Naive B cell (primary cell): ENCODE measurements around the gene CAMSAP1. TPM values are rescaled to one million over a fixed set of nuclear protein-coding genes. Genes with fewer than 3 reads are reported as not detected.
"Not testable (repeated sequence)": the region's sequence is repeated elsewhere in the genome, so short reads cannot be mapped to it uniquely, and the experiment has no call there.

Experiments
- ATAC-seq, 2 donors: fragments of 150-1000 bp; cut with Tn5 transposase; 2 replicates each; pipeline ENCODE4 v1.10.0; 2021; ENCODE audit warnings: low read depth in 2 of 2, mild to moderate bottlenecking in 2 of 2, moderate library complexity in 2 of 2
- DNase-seq: peaks from one replicate; pipeline ENCODE4 v3.0.0; 2022
- H3K27ac Mint-ChIP-seq, 6 donors: one replicate each; pipeline ENCODE4 v1.8.0; 2020 to 2022; ENCODE audit warnings: mild to moderate bottlenecking in 6 of 6, mixed read lengths in 6 of 6, moderate library complexity in 5 of 6, inconsistent platforms in 2 of 6
- H3K27me3 Mint-ChIP-seq, 3 donors: one replicate each; pipeline ENCODE4 v1.8.0; 2021 to 2022; ENCODE audit warnings: mixed read lengths in 3 of 3, mild to moderate bottlenecking in 1 of 3
- H3K36me3 Mint-ChIP-seq, 2 donors: one replicate each; pipeline ENCODE4 v1.8.0; 2020 to 2022; ENCODE audit warnings: mixed read lengths in 2 of 2, inconsistent platforms in 1 of 2, mild to moderate bottlenecking in 1 of 2
- H3K4me1 Mint-ChIP-seq, 3 donors: one replicate each; pipeline ENCODE4 v1.8.0; 2020 to 2022; ENCODE audit warnings: mixed read lengths in 3 of 3, inconsistent platforms in 1 of 3, mild to moderate bottlenecking in 1 of 3, moderate library complexity in 1 of 3
- H3K4me3 Mint-ChIP-seq, 8 donors: one replicate each; pipeline ENCODE4 v1.8.0; 2020 to 2022; ENCODE audit warnings: mild to moderate bottlenecking in 8 of 8, mixed read lengths in 8 of 8, moderate library complexity in 8 of 8, inconsistent platforms in 2 of 8
- H3K9me3 Mint-ChIP-seq, 7 donors: one replicate each; pipeline ENCODE4 v1.8.0; 2020 to 2022; ENCODE audit warnings: mixed read lengths in 7 of 7, mild to moderate bottlenecking in 5 of 7, inconsistent platforms in 2 of 7, moderate library complexity in 1 of 7
- polyA plus RNA-seq, 6 donors: library from polyadenylated mRNA; unstranded; fragments of 300-500 nt; fragmentation: Illumina TruSeq; gene quantifications; one replicate each; pipeline ENCODE4 v1.2.3, GENCODE V29; 2021; ENCODE audit warnings: low read depth in 6 of 6

Gene CAMSAP1
- polyA plus RNA-seq, 6 donors from 2014 or later = 0.95 to 3.5 (median 2.0) TPM; not detected in 1

DNA sequence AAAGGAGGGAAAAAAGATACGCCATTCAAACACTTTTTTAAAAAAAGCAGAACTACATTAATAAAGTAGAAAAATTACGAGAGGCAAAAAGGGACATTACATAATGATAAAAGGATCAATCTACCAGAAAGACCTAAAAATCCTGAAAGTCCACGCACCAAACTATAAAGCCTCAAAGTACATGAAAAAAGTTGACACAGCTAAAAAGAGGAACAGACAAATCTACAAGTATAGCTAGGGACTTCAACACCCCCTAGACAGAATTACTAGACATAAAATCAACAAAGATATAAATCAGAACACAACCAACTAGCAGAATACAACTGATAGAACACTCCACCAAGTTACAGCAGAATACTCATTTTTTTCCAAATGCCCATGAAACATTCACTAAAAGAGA, 11.1 kb downstream of the CAMSAP1 start:
- no peak overlapping the region for H3K4me3 Mint-ChIP-seq
- no peaks in the 10 kb centered on the region for H3K27me3 Mint-ChIP-seq
- peaks cover 50 to 67% (median 58%) of the 10 kb centered on the region in 3 donors for H3K4me1 Mint-ChIP-seq
- no peaks in the 10 kb centered on the region for H3K36me3 Mint-ChIP-seq
- ATAC-seq (peak; percentile 30 to 43), DNase-seq (no peak)
- H3K9me3 Mint-ChIP-seq = peaks cover 0 to 1% (median 0%) of the 10 kb centered on the region in 7 donors
- peak overlapping the region in 2 of 6 donors; percentile 8 to 75 for H3K27ac Mint-ChIP-seq

DNA sequence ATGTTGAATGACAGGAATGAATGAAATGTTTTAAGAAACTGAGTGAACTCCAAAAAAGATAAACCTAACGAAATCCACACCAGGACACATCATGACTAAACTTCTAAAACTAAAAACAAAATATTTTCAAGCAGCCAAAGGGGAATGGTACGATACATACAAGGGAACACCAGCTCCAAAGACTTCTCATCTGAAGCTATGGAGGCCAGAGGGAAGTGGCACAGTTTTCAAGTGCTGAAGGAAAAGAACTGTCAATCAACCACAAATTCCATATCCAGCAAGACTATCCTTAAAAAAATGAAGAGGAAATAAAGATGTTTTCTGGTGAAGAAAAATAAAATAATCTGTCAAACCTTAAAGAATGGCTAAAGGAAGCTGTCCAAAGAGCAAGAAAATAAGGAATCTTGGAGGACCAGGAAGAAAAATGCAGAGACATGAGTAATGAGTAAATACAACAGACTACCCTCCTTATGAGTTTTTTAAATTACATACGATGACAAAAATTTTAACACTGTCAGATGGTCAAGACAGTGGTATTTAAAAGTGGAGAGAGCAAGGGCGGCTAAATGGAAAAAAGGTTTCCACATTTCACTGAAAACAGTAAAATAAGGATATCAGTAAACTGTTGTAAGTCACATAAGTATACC, 12.0 kb downstream of the CAMSAP1 start:
- DNase-seq (no peak), ATAC-seq (no peak)
- H3K4me3 Mint-ChIP-seq = no peak overlapping the region
- peaks cover 47 to 69% (median 59%) of the 10 kb centered on the region in 3 donors for H3K4me1 Mint-ChIP-seq
- H3K27ac Mint-ChIP-seq = peak overlapping the region in 2 of 6 donors; percentile 59 to 68
- H3K36me3 Mint-ChIP-seq = no peaks in the 10 kb centered on the region
- H3K27me3 Mint-ChIP-seq = no peaks in the 10 kb centered on the region
- H3K9me3 Mint-ChIP-seq = peaks cover 0 to 1% (median 0%) of the 10 kb centered on the region in 7 donors

DNA sequence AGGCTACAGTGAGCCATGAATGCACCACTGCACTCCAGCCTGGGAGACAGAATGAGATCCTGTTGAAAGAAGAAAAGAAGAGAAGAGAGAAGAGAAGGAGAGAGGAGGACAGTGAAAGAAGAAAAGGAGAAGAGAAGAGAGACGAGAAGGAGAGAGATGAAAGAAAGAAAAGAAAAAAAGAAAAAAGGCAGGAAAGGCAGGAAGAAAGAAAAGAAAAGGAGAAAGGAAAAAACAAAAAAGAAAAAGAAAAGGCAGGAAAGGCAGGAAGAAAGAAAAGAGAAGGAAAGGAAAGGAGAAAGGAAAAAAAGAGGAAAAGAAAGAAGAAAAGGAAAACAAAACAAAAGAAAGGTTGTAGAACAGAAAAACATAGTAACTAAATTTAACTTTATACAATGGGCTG, 14.2 kb downstream of the CAMSAP1 start:
- no peaks in the 10 kb centered on the region for H3K36me3 Mint-ChIP-seq
- no peaks in the 10 kb centered on the region for H3K27me3 Mint-ChIP-seq
- ATAC-seq (no peak), DNase-seq (no peak)
- peaks cover 37 to 61% (median 54%) of the 10 kb centered on the region in 3 donors for H3K4me1 Mint-ChIP-seq
- H3K9me3 Mint-ChIP-seq = no peaks in the 10 kb centered on the region
- peak overlapping the region in 3 of 6 donors; percentile 63 to 85 (median 83) for H3K27ac Mint-ChIP-seq
- peak overlapping the region in 1 of 8 donors; percentile 65 for H3K4me3 Mint-ChIP-seq

GRCh38 chr9:135892327-135892726, 15.0 kb downstream of the CAMSAP1 start:
- DNase-seq, H3K9me3 Mint-ChIP-seq, H3K27me3 Mint-ChIP-seq, H3K27ac Mint-ChIP-seq, ATAC-seq, H3K4me3 Mint-ChIP-seq, H3K36me3 Mint-ChIP-seq: not testable (repeated sequence)
- peaks cover 42 to 69% (median 62%) of the 10 kb centered on the region in 3 donors for H3K4me1 Mint-ChIP-seq

GRCh38 chr9:135891027-135891631, 16.2 kb downstream of the CAMSAP1 start:
- no peaks in the 10 kb centered on the region for H3K9me3 Mint-ChIP-seq
- H3K27ac Mint-ChIP-seq = peak overlapping the region in 2 of 6 donors; percentile 28 to 47
- ATAC-seq = no peak
- peaks cover 48 to 74% (median 67%) of the 10 kb centered on the region in 3 donors for H3K4me1 Mint-ChIP-seq
- DNase-seq = no peak
- H3K36me3 Mint-ChIP-seq = no peaks in the 10 kb centered on the region
- H3K4me3 Mint-ChIP-seq = peak overlapping the region in 1 of 8 donors; percentile 40
- H3K27me3 Mint-ChIP-seq = no peaks in the 10 kb centered on the region

DNA sequence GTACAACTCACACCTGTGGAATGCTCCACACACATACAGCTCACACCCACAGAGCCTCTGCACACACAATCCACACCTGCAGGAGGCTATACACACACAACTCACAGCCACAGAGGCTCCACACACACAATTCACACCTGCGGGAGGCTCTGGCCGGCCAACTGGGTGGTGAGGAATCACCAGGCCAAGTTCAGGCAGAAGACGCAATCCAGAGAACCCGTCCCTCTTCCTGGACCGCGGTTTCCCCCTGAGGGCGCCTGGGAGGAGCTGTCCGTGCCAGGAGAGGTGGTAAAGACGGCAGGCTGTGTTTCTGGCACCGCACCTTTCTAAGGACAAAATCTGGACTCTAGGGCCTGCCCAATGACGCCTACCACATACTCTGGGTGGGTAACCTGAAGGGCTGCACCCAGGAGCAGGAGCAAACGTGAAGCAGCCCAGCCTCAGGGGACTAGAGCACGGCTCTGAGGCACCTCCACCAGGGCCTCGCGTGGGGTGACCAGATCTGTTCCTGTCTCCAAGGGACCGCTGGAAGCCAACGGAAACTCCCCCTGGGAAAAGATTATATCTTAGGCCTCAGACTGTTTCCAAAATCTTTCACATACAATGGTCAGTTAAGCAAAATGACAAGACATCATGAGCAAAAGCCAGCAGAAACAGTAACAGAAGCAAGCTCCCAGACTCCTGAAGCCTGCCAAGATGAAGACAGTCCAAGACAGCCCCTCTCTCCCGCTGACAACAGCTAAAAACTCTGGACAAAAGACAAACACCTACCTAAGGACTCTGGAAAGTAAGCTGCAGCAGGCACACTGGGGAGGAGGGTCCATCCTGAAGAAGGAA, 16.9 kb downstream of the CAMSAP1 start:
- no peaks in the 10 kb centered on the region for H3K9me3 Mint-ChIP-seq
- no peak for DNase-seq
- no peak overlapping the region for H3K27ac Mint-ChIP-seq
- no peak for ATAC-seq
- no peaks in the 10 kb centered on the region for H3K36me3 Mint-ChIP-seq
- H3K4me3 Mint-ChIP-seq = no peak overlapping the region
- peaks cover 47 to 73% (median 66%) of the 10 kb centered on the region in 3 donors for H3K4me1 Mint-ChIP-seq
- H3K27me3 Mint-ChIP-seq = no peaks in the 10 kb centered on the region

DNA sequence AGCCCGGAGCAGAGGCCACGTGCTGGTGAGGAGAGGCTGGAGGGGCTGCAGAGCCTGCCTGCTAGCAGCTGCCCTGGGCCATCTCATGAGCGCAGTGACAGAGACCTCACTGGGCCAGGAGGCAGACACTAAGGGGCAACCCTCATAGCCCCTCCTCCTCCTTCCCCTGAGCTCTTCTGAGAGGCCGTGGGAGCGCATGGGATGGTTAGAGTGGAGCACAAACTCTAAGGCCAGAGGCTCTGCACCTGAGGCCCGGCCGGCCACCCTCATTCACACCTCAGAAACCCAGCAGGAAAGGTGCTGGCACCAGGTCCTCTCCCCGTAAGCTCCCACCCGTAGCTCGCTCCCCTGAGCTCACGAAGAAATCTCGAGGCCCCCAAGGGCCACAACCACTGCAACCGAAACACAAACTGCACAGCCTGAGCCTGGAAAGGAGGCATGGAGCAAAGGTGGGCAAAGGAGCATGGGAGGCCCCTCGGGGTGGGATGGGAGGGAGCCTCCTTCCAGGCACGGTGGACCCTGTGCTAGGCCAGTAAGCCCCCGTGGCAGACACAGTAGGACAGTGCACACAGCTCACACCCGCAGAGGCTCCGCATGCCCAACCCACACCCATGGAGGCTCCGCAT, 17.7 kb downstream of the CAMSAP1 start:
- H3K27me3 Mint-ChIP-seq = no peaks in the 10 kb centered on the region
- H3K9me3 Mint-ChIP-seq = no peaks in the 10 kb centered on the region
- peaks cover 45 to 71% (median 67%) of the 10 kb centered on the region in 3 donors for H3K4me1 Mint-ChIP-seq
- peak overlapping the region in 2 of 6 donors; percentile 15 to 38 for H3K27ac Mint-ChIP-seq
- ATAC-seq = no peak
- H3K4me3 Mint-ChIP-seq = no peak overlapping the region
- H3K36me3 Mint-ChIP-seq = no peaks in the 10 kb centered on the region
- DNase-seq = no peak

DNA sequence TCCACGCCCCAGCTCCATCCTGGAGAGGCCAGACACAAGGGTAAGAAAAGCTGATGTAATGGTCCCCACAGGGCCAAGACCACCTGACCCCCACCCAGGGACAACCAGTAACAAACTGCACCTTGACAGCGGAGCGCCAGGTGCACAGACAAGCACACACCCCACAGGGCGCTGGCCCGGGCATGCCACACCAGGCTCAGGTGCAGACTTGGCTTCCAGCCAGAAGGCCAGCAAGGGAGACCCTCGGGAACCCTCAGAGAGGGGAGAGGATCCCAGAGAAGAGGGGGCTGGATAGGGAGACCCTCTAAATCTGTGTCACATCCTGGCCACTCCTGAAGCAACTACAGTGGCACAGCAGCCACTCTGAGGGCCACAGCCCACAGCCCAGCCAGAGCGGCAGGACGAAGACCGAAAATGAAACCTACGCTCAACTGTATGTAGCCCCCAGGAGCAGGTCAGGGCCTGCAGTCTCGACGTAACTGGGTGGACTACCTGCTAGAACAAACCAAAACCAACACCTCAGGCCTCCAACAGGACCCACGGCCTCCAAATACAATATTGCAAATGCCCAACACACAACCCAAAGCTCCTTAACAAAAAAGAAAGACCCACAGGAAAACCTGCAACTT, 18.5 kb downstream of the CAMSAP1 start:
- H3K4me3 Mint-ChIP-seq = peak overlapping the region in 2 of 8 donors; percentile 13 to 29
- H3K27me3 Mint-ChIP-seq = no peaks in the 10 kb centered on the region
- H3K4me1 Mint-ChIP-seq = peaks cover 51 to 74% (median 74%) of the 10 kb centered on the region in 3 donors
- no peaks in the 10 kb centered on the region for H3K9me3 Mint-ChIP-seq
- no peak for DNase-seq
- H3K36me3 Mint-ChIP-seq = no peaks in the 10 kb centered on the region
- peak overlapping the region in 1 of 6 donors; percentile 19 for H3K27ac Mint-ChIP-seq
- no peak for ATAC-seq

DNA sequence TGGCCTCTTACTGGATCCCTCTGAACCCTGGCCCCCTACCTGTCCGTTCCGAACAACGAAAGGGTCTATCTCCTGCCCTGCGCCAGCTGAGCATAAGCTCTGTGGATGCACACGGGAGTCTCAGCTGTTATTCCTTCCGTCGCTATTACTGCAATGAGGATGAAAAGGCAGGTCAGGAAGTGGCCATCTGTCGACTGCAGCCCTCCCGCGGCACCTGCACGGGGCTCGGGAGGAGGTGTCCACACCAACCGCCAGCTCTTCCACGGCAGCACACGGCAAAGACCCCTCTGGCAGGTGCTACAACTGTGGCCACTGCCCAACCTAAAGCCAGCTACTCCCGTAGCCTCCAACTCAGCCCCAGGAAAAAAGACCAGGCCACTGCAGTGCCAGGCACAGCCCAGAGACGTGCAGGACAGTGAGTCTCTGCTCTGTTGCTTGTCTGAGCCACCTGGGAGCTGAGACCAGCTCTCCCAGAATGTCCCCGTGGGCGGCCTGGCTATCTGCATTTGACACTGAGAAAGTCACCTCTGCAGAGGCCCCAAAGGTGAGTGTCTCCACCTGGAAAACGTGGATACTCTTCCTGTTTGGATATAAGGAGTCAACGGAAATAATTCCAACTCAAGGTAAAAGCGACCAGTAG, 19.1 kb downstream of the CAMSAP1 start:
- Mint-ChIP-seq H3K27me3 (no peaks in the 10 kb centered on the region), H3K4me1 (peaks cover 52 to 75% (median 74%) of the 10 kb centered on the region in 3 donors), H3K4me3 (peak overlapping the region in 7 of 8 donors; percentile 68 to 93 (median 86)), H3K36me3 (no peaks in the 10 kb centered on the region), H3K27ac (peak overlapping the region in 3 of 6 donors; percentile 19 to 91 (median 75)), H3K9me3 (no peaks in the 10 kb centered on the region)
- DNase-seq = no peak
- no peak for ATAC-seq

- peak overlapping the region; percentile 53 to 94 (median 90) for H3K27ac Mint-ChIP-seq
- ATAC-seq = peak; percentile 96 to 98
- peak; percentile 59 for DNase-seq
- H3K9me3 Mint-ChIP-seq = no peaks in the 10 kb centered on the region
- H3K4me3 Mint-ChIP-seq = peak overlapping the region; percentile 54 to 93 (median 88)
- no peaks in the 10 kb centered on the region for H3K27me3 Mint-ChIP-seq
- H3K36me3 Mint-ChIP-seq = no peaks in the 10 kb centered on the region
- H3K4me1 Mint-ChIP-seq = peaks cover 53 to 74% (median 72%) of the 10 kb centered on the region in 3 donors
Measured at GRCh38 chr9:135887585-135888050, 19.7 kb downstream of the CAMSAP1 start.

DNA sequence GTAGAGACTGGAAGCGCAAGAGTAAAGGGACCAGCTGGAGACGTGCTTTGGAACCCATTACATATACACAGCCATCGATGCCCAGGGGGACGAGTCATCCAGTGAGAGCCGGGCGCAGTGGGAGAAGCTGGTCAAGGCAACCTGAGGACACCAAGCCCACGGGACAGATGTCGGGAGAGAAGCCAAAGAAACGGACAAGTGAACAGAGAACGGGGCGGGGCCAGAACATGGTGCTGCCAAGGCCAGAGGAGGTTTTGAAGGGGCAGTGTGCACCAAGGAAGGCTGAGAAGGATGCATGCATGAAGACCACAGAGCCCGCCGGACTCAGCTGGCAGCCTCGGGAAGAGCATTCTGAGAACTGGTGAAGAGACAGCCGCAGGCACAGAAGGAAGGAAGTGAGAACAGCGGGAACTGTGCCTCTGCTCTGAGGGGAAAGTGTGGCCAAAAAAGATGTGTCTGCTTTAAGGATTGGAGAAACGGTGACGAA, 20.3 kb downstream of the CAMSAP1 start:
- Mint-ChIP-seq H3K27me3 (no peaks in the 10 kb centered on the region), H3K4me1 (peaks cover 52 to 72% (median 69%) of the 10 kb centered on the region in 3 donors), H3K36me3 (no peaks in the 10 kb centered on the region), H3K4me3 (peak overlapping the region; percentile 54 to 93 (median 88)), H3K9me3 (no peaks in the 10 kb centered on the region), H3K27ac (peak overlapping the region in 5 of 6 donors; percentile 53 to 94 (median 88))
- no peak for DNase-seq
- ATAC-seq = peak; percentile 10 to 11
